H1 (cell line): ENCODE measurements around the gene B4GALNT1. TPM values are rescaled to one million over a fixed set of nuclear protein-coding genes. Genes with fewer than 3 reads are reported as not detected.

Source experiments
- CTCF ChIA-PET: fragments of 300-600 bp; sonication (Branson Sonifier 250); formaldehyde crosslinking; loops from one replicate; lab custom pipeline; 2021; ENCODE audit not compliant: partially characterized antibody; lab: Charles Lee
- POLR2A ChIA-PET: fragments of 300-600 bp; sonication (Branson Sonifier 250); formaldehyde crosslinking; loops from one replicate; lab custom pipeline; 2021; ENCODE audit warnings: inconsistent platforms; ENCODE audit not compliant: partially characterized antibody; lab: Charles Lee
- DNase-seq, 2 experiments: peaks; one replicate each; pipeline versions ENCODE4 v3.0.0 to v3.0.0-alpha.2; 2010 to 2022; ENCODE audit warnings: low spot score in 2 of 2, low read depth in 1 of 2, mixed read lengths in 1 of 2
- FAIRE-seq: peaks from 2 replicates; lab custom pipeline; 2011; peaks lifted over from hg19 to GRCh38; lab: Jason Lieb, UNC
- H2AFZ ChIP-seq: 2 replicates; pipeline ENCODE4 v1.8.1; 2012; ENCODE audit warnings: low read length, inconsistent platforms
- H2AK5ac ChIP-seq: 2 replicates; pipeline ENCODE4 v1.6.1; 2013; ENCODE audit warnings: low read depth, low read length
- H2BK120ac ChIP-seq: replicated peaks from 2 replicates; pipeline ENCODE3; 2013; ENCODE audit warnings: low read depth, low read length, inconsistent platforms
- H2BK12ac ChIP-seq: 2 replicates; pipeline ENCODE4 v1.6.1; 2013; ENCODE audit warnings: low read depth, low read length
- H2BK15ac ChIP-seq: 2 replicates; pipeline ENCODE4 v1.6.1; 2013; ENCODE audit warnings: low read length
- H2BK20ac ChIP-seq: 2 replicates; pipeline ENCODE4 v1.6.1; 2013; ENCODE audit warnings: low read length
- H2BK5ac ChIP-seq: 2 replicates; pipeline ENCODE4 v1.6.1; 2013; ENCODE audit warnings: low read depth, low read length
- H3K14ac ChIP-seq: 2 replicates; pipeline ENCODE4 v1.6.1; 2013; ENCODE audit warnings: inconsistent platforms; ENCODE audit not compliant: insufficient read length
- H3K18ac ChIP-seq: 2 replicates; pipeline ENCODE4 v1.6.1; 2013; ENCODE audit warnings: low read length; ENCODE audit errors: extremely low read depth
- H3K23ac ChIP-seq: 2 replicates; pipeline ENCODE4 v1.6.1; 2013; ENCODE audit warnings: inconsistent platforms; ENCODE audit not compliant: insufficient read length
- H3K23me2 ChIP-seq: 2 replicates; pipeline ENCODE4 v1.6.1; 2013; ENCODE audit warnings: low read depth, low read length
- H3K27ac ChIP-seq: 2 replicates; pipeline ENCODE4 v1.6.1; 2011; ENCODE audit warnings: low read depth, low read length, inconsistent platforms
- H3K27me3 ChIP-seq, 4 experiments: replicated peaks in 1 of 4; 1 replicate in 1 of 4; 2 replicates in 3 of 4; pipeline versions ENCODE4 v1.6.1 to v1.8.1; 2011 to 2013; ENCODE audit warnings: low read length in 3 of 4, mild to moderate bottlenecking in 3 of 4, inconsistent platforms in 2 of 4, mixed read lengths in 2 of 4, moderate library complexity in 1 of 4; ENCODE audit not compliant: control insufficient read depth in 3 of 4, insufficient read depth in 3 of 4; ENCODE audit errors: extremely low read depth in 1 of 4
- H3K36me3 ChIP-seq, 4 experiments: 2 replicates each; pipeline versions ENCODE4 v1.6.1 to v1.8.1; 2011 to 2013; ENCODE audit warnings: mild to moderate bottlenecking in 4 of 4, low read length in 3 of 4, moderate library complexity in 2 of 4, control low read depth in 1 of 4, inconsistent platforms in 1 of 4; ENCODE audit not compliant: insufficient read depth in 4 of 4, control insufficient read depth in 2 of 4
- H3K4ac ChIP-seq: replicated peaks from 2 replicates; pipeline ENCODE3; 2013; ENCODE audit warnings: low read length, low read depth, mixed read lengths, inconsistent platforms; ENCODE audit not compliant: insufficient read length
- H3K4me1 ChIP-seq, 4 experiments: replicated peaks in 1 of 4; 1 replicate in 1 of 4; 2 replicates in 3 of 4; pipeline versions ENCODE4 v1.6.1 to v1.8.1; 2011 to 2013; ENCODE audit warnings: low read length in 3 of 4, inconsistent platforms in 2 of 4, mixed read lengths in 1 of 4; ENCODE audit not compliant: insufficient read depth in 4 of 4, control insufficient read depth in 3 of 4
- H3K4me2 ChIP-seq, 2 experiments: 2 replicates each; pipeline versions ENCODE4 v1.6.1 to v1.8.1; 2011 to 2013; ENCODE audit warnings: low read depth in 2 of 2, low read length in 2 of 2, control low read depth in 1 of 2, inconsistent platforms in 1 of 2, mild to moderate bottlenecking in 1 of 2; ENCODE audit not compliant: insufficient read depth in 1 of 2
- H3K4me3 ChIP-seq, 4 experiments: fragments of 200-600, 300-600 bp in 1 of 4; sonication (generic), shearing (Covaris generic), sonication (Bioruptor Twin) in 1 of 4; 2 replicates each; pipeline versions ENCODE4 v1.5.1 to v1.8.1; 2011 to 2016; ENCODE audit warnings: low read length in 4 of 4, low read depth in 3 of 4, control low read depth in 2 of 4, inconsistent platforms in 2 of 4, mild to moderate bottlenecking in 2 of 4, mixed read lengths in 1 of 4, moderate library complexity in 1 of 4; ENCODE audit not compliant: insufficient read depth in 2 of 4; ENCODE audit errors: extremely low read depth in 1 of 4
- H3K56ac ChIP-seq: replicated peaks from 2 replicates; pipeline ENCODE3; 2013; ENCODE audit warnings: low read depth, mild to moderate bottlenecking, mixed read lengths, low read length, inconsistent platforms; ENCODE audit not compliant: insufficient read length
- H3K79me1 ChIP-seq: 2 replicates; pipeline ENCODE4 v1.6.1; 2013; ENCODE audit warnings: low read depth, low read length, control low read depth
- H3K79me2 ChIP-seq, 2 experiments: 2 replicates each; pipeline versions ENCODE4 v1.6.1 to v1.8.1; 2012 to 2013; ENCODE audit warnings: low read length in 2 of 2, mild to moderate bottlenecking in 2 of 2, inconsistent platforms in 1 of 2; ENCODE audit not compliant: insufficient read depth in 2 of 2, control insufficient read depth in 1 of 2
- H3K9ac ChIP-seq, 4 experiments: replicated peaks in 1 of 4; 1 replicate in 1 of 4; 2 replicates in 3 of 4; pipeline versions ENCODE4 v1.6.1 to v1.8.1; 2011 to 2013; ENCODE audit warnings: low read depth in 3 of 4, low read length in 3 of 4, control low read depth in 2 of 4, mild to moderate bottlenecking in 2 of 4, moderate library complexity in 2 of 4, inconsistent platforms in 1 of 4; ENCODE audit errors: extremely low read depth in 1 of 4
- H3K9me3 ChIP-seq, 2 experiments: 2 replicates each; pipeline versions ENCODE4 v1.6.1 to v1.8.1; 2012 to 2013; ENCODE audit warnings: mild to moderate bottlenecking in 2 of 2, moderate library complexity in 2 of 2, control low read depth in 1 of 2, inconsistent platforms in 1 of 2, low read depth in 1 of 2, low read length in 1 of 2, mixed read lengths in 1 of 2; ENCODE audit not compliant: insufficient read depth in 2 of 2
- H4K20me1 ChIP-seq, 2 experiments: replicated peaks in 1 of 2; 2 replicates each; pipeline versions ENCODE3 to v1.8.1; 2011 to 2013; ENCODE audit warnings: inconsistent platforms in 2 of 2, low read length in 2 of 2, mild to moderate bottlenecking in 1 of 2; ENCODE audit not compliant: insufficient read depth in 2 of 2, control insufficient read depth in 1 of 2
- H4K5ac ChIP-seq: 2 replicates; pipeline ENCODE4 v1.6.1; 2013; ENCODE audit warnings: low read length, low read depth, mixed read lengths, inconsistent platforms; ENCODE audit not compliant: insufficient read length
- H4K8ac ChIP-seq: 2 replicates; pipeline ENCODE4 v1.8.0; 2013; ENCODE audit warnings: mild to moderate bottlenecking, moderate library complexity, low read length, inconsistent platforms; ENCODE audit not compliant: insufficient read depth; ENCODE audit errors: extremely low read depth
- H4K91ac ChIP-seq: replicated peaks from 2 replicates; pipeline ENCODE3; 2013; ENCODE audit warnings: low read length, mixed read lengths, inconsistent platforms; ENCODE audit not compliant: insufficient read length
- ASH2L ChIP-seq: fragments of 200-600, 300-600 bp; sonication (generic); IDR thresholded peaks from one replicate; pipeline ENCODE4 v1.7.1; 2017; ENCODE audit warnings: low read length
- BACH1 ChIP-seq: IDR thresholded peaks from 2 replicates; pipeline ENCODE4 v1.6.1; 2012; ENCODE audit warnings: low read length, improper control_type of control experiment
- GABPA ChIP-seq: IDR thresholded peaks from 2 replicates; pipeline ENCODE4 v1.6.1; 2011; ENCODE audit warnings: mild to moderate bottlenecking, low read length, moderate library complexity, borderline replicate concordance; ENCODE audit not compliant: insufficient read depth
- SIX5 ChIP-seq: IDR thresholded peaks from 2 replicates; pipeline ENCODE4 v1.6.1; 2011; ENCODE audit warnings: mild to moderate bottlenecking, low read depth, low read length
- TBP ChIP-seq: IDR thresholded peaks from 2 replicates; pipeline ENCODE4 v1.6.1; 2011; ENCODE audit warnings: low read depth, low read length, improper control_type of control experiment
- WGBS, 2 experiments: shearing (Covaris generic) in 1 of 2; methylation state at CpG; one replicate each; pipeline versions ENCODE4 v1.1.6 to v1.1.7; 2013 to 2015; ENCODE audit warnings: low lambda C conversion rate in 2 of 2, mixed read lengths in 2 of 2, inconsistent platforms in 1 of 2, low coverage in 1 of 2, missing lambda C conversion rate in 1 of 2; ENCODE audit not compliant: insufficient replicate concordance in 2 of 2, insufficient coverage in 1 of 2, insufficient read length in 1 of 2; ENCODE audit errors: extremely low coverage in 1 of 2, missing lambda C conversion rate in 1 of 2; 5-methylcytosine and 5-hydroxymethylcytosine counted together
- polyA plus RNA-seq, 7 experiments: library from polyadenylated mRNA; depleted of rRNA in 3 of 7; stranded (reverse) in 5 of 7; unstranded in 2 of 7; fragments of >200 nt in 5 of 7; fragments of 200-250 nt in 2 of 7; gene quantifications; 1 replicate in 5 of 7; 2 replicates in 1 of 7; 4 replicates in 1 of 7; pipeline versions ENCODE4 v1.2.1 to v1.2.3, GENCODE V29; 2011 to 2013; ENCODE audit warnings: missing spikeins in 2 of 7, mixed read lengths in 2 of 7
- total RNA-seq: library from RNA; stranded (reverse); fragmentation: NEBNext Ultra II Directional; extraction: Animal tissue kit (Norgen Biotek cat#: 25700); gene quantifications from 2 replicates; pipeline ENCODE4 v1.2.1, GENCODE V29; 2021

Gene B4GALNT1
- total and polyA plus RNA-seq, 2 of the 8 experiments (the other 6 are each of a cell fraction or from before 2014, with no cell fraction given), result 1.5 to 2.3 TPM

GRCh38 chr12:57657744-57658143 is 24.7 kb upstream of the B4GALNT1 start:
- no peak for FAIRE-seq
- no peaks in the 10 kb centered on the region for H3K23me2 ChIP-seq
- H3K79me2 ChIP-seq, result no peaks in the 10 kb centered on the region
- H3K27me3 ChIP-seq, result no peaks in the 10 kb centered on the region
- H4K8ac ChIP-seq, result no peak overlapping the region
- no peak overlapping the region for H3K4me3 ChIP-seq
- no peak overlapping the region for H3K9ac ChIP-seq
- ChIA-PET CTCF (interaction anchor here (1.2 to 2.6 kb wide), 3 partner anchors 20 to 69 kb away, joined by 3 to 11 read pairs (median 4); partner anchors contain the start of gene OS9), POLR2A (no interaction called here)
- no peak overlapping the region for H3K18ac ChIP-seq
- no peak overlapping the region for H4K5ac ChIP-seq
- DNase-seq, result no peak
- H2AFZ ChIP-seq, result no peak overlapping the region
- H2BK5ac ChIP-seq, result no peak overlapping the region
- H3K27ac ChIP-seq, result no peak overlapping the region
- H2BK15ac ChIP-seq, result no peak overlapping the region
- no peaks in the 10 kb centered on the region for H4K20me1 ChIP-seq
- no peak overlapping the region for H2AK5ac ChIP-seq
- no peak overlapping the region for H2BK12ac ChIP-seq
- no peak overlapping the region for H4K91ac ChIP-seq
- WGBS, 2 experiments, result 53% methylated on average over 3 of the region's 3 CpGs; no CpG with 5 or more reads in 1 of the 2 experiments
- H2BK120ac ChIP-seq, result no peak overlapping the region
- no peak overlapping the region for H3K4me2 ChIP-seq
- H3K4ac ChIP-seq, result no peak overlapping the region
- TF ChIP-seq BACH1 (no peak), SIX5 (no peak), ASH2L (no peak), TBP (no peak), GABPA (no peak)
- H3K56ac ChIP-seq, result no peak overlapping the region
- no peak overlapping the region for H3K23ac ChIP-seq
- no peaks in the 10 kb centered on the region for H3K79me1 ChIP-seq
- H3K36me3 ChIP-seq, result no peaks in the 10 kb centered on the region
- no peak overlapping the region for H3K14ac ChIP-seq
- H2BK20ac ChIP-seq, result no peak overlapping the region
- peaks cover 31 to 48% of the 10 kb centered on the region in 2 experiments for H3K9me3 ChIP-seq
- H3K4me1 ChIP-seq, result no peaks in the 10 kb centered on the region
